GM12801 (cell line): Measurements from ENCODE around the gene PDS5B.

Experiments
- TF ChIP-seq, protein P1 (sequence below): IDR thresholded peaks from one replicate; pipeline ENCODE4 v1.5.1; 2011; ENCODE audit warnings: control low read depth; ENCODE audit not compliant: insufficient read length; ENCODE audit errors: extremely low read depth

PDS5B gene

DNA sequence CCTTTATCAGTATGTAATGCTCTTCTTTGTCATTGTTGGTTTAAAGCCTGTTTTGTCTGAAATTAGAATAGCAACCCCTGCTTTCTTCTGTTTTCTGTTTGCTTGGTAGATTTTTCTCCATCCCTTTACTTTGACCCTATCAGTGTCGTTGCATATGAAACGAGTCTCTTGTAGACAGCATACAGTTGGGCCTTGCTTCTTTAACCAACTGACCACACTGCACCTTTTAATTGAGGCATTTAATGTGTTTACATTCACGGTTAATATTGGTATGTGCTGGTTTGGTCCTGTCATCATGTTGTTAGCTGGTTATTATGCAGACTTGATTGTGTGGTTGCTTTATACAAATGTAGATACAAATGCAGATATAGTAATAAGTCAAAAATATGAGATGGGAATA lies 71.1 kb downstream of the PDS5B start:
- TF ChIP-seq, protein P1, sequence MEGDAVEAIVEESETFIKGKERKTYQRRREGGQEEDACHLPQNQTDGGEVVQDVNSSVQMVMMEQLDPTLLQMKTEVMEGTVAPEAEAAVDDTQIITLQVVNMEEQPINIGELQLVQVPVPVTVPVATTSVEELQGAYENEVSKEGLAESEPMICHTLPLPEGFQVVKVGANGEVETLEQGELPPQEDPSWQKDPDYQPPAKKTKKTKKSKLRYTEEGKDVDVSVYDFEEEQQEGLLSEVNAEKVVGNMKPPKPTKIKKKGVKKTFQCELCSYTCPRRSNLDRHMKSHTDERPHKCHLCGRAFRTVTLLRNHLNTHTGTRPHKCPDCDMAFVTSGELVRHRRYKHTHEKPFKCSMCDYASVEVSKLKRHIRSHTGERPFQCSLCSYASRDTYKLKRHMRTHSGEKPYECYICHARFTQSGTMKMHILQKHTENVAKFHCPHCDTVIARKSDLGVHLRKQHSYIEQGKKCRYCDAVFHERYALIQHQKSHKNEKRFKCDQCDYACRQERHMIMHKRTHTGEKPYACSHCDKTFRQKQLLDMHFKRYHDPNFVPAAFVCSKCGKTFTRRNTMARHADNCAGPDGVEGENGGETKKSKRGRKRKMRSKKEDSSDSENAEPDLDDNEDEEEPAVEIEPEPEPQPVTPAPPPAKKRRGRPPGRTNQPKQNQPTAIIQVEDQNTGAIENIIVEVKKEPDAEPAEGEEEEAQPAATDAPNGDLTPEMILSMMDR = no peak

- TF ChIP-seq, protein P1 = no peak
Measured at GRCh38 chr13:32659736-32660135, 73.5 kb downstream of the PDS5B start.

DNA sequence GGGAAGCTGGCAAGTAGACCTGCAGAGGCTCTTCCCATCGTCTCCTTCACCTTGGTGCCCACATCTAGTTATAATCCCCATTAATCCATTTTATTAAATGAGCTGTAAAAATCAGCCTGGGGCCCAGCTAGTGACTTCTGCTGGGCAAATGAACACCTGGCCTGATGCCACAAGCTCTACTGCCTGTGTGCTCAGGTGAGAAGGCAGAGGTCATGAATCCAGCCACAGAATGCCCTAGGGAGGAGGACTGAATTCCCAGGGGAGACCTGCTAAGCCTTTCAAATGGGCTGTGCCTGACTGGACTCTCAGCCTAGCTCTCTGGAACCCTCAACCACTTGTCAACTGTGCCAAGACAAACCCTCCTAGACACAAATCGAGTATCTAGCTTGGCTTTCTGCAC lies 74.0 kb downstream of the PDS5B start:
- TF ChIP-seq, protein P1 = no peak

GRCh38 chr13:32661685-32662084 lies 75.4 kb downstream of the PDS5B start:
- TF ChIP-seq, protein P1 = no peak

DNA sequence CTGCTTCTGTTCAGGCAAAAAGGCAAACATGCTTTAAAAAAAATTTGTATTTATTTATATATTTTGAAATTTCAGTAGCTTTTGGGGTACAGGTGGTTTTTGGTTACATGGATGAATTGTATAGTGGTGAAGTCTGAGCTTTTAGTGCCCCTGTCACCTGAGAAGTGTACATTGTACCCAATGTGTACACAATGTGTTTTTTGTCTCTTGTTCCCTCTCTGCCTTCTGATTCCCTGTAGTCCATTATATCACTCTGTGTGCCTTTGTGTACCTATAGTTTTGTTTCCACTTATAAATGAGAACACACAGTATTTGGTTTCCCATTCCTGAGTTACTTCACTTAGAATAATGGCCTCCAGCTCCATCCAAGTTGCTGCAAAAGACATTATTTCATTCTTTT lies 77.4 kb downstream of the PDS5B start:
- TF ChIP-seq, protein P1 = no peak

GRCh38 chr13:32666990-32667571 lies 80.8 kb downstream of the PDS5B start:
- TF ChIP-seq, protein P1 = no peak

GRCh38 chr13:32669030-32669646 lies 82.9 kb downstream of the PDS5B start:
- TF ChIP-seq, protein P1 = no peak

- TF ChIP-seq, protein P1 = no peak
Measured at GRCh38 chr13:32674503-32674902, 88.3 kb downstream of the PDS5B start.
